ENCODE measurements around the gene PIGV.
A peak's percentile ranks its signal among the peaks of the same experiment; 100 is the strongest.
"Not testable (repeated sequence)": the region's sequence is repeated elsewhere in the genome, so short reads cannot be mapped to it uniquely, and the experiment has no call there.

PIGV gene

GRCh38 chr1:26832249-26832960 is 44.7 kb downstream of the PIGV start:
- no peak for DNase-seq (ENCODE audit: low read depth)

GRCh38 chr1:26833432-26834405 is 46.0 kb downstream of the PIGV start:
- DNase-seq (ENCODE audit: low read depth), result peak; percentile 71

- not testable (repeated sequence) for DNase-seq (ENCODE audit: low read depth)
These were observed 49.9 kb downstream of the PIGV start for GRCh38 chr1:26837665-26838064.

- DNase-seq (ENCODE audit: low read depth), result peak; percentile 45
These were observed 51.0 kb downstream of the PIGV start for GRCh38 chr1:26838474-26839338.

- no peak for DNase-seq (ENCODE audit: low read depth)
These were observed 51.6 kb downstream of the PIGV start for GRCh38 chr1:26839339-26839722.

GRCh38 chr1:26839779-26840178 is 52.0 kb downstream of the PIGV start:
- DNase-seq (ENCODE audit: low read depth), result no peak

- no peak for DNase-seq (ENCODE audit: low read depth)
These were observed 56.9 kb downstream of the PIGV start for GRCh38 chr1:26844424-26845196.

- DNase-seq (ENCODE audit: low read depth), result not testable (repeated sequence)
These were observed 60.1 kb downstream of the PIGV start for GRCh38 chr1:26847826-26848225.
